ENCODE measurements around the gene ANKRD12. TPM values are rescaled to one million over a fixed set of nuclear protein-coding genes. Genes with fewer than 3 reads are reported as not detected.

The ANKRD12 gene
- total RNA-seq, 1 donor from 2014 or later, result 9.2 TPM

GRCh38 chr18:9172506-9173127 is 36.0 kb downstream of the ANKRD12 start:
- FAIRE-seq (no peak), DNase-seq (ENCODE audit: low read depth) (no peak)
- TF ChIP-seq CTCF (IDR thresholded peaks at IDR 0.05; ENCODE audit: insufficient read depth, low read length, severe bottlenecking), result no peak
- Histone ChIP-seq H3K27me3 (ENCODE audit: control insufficient read depth, insufficient read depth, low read length) (no peaks in the 10 kb centered on the region), H3K36me3 (ENCODE audit: control insufficient read depth, insufficient read depth, low read length) (no peaks in the 10 kb centered on the region), H3K4me3 (ENCODE audit: low read depth, low read length) (no peak overlapping the region)

- DNase-seq (ENCODE audit: low read depth) (no peak), FAIRE-seq (no peak)
- TF ChIP-seq CTCF (IDR thresholded peaks at IDR 0.05; ENCODE audit: insufficient read depth, low read length, severe bottlenecking), result no peak
- Histone ChIP-seq H3K27me3 (ENCODE audit: control insufficient read depth, insufficient read depth, low read length) (no peaks in the 10 kb centered on the region), H3K4me3 (ENCODE audit: low read depth, low read length) (no peak overlapping the region), H3K36me3 (ENCODE audit: control insufficient read depth, insufficient read depth, low read length) (no peaks in the 10 kb centered on the region)
Observed at GRCh38 chr18:9173770-9174233, 37.2 kb downstream of the ANKRD12 start.

DNA sequence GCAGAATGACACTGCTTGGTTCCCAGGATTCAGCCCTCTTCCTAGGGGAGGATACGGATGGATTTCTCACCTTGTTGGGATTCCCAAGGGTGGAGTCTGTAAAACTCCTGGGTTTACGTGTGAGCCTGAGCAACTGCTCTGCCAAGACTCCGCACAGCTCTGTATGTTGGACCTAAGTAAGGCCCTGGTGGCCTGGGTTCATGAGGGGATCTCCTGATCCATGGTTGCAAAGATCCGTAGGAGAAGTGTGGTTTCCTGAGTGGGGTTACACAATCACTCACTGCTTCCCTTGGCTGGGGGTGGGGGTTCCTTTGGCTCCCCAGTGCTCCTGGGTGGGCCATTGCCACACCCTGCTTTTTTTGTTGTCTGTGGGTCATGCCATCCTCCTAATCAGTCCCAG is 37.7 kb downstream of the ANKRD12 start:
- no peak for TF ChIP-seq CTCF (IDR thresholded peaks at IDR 0.05; ENCODE audit: insufficient read depth, low read length, severe bottlenecking)
- DNase-seq (ENCODE audit: low read depth) (no peak), FAIRE-seq (no peak)
- H3K27me3 ChIP-seq (ENCODE audit: control insufficient read depth, insufficient read depth, low read length), result no peaks in the 10 kb centered on the region
- H3K36me3 ChIP-seq (ENCODE audit: control insufficient read depth, insufficient read depth, low read length), result no peaks in the 10 kb centered on the region
- H3K4me3 ChIP-seq (ENCODE audit: low read depth, low read length), result no peak overlapping the region

DNA sequence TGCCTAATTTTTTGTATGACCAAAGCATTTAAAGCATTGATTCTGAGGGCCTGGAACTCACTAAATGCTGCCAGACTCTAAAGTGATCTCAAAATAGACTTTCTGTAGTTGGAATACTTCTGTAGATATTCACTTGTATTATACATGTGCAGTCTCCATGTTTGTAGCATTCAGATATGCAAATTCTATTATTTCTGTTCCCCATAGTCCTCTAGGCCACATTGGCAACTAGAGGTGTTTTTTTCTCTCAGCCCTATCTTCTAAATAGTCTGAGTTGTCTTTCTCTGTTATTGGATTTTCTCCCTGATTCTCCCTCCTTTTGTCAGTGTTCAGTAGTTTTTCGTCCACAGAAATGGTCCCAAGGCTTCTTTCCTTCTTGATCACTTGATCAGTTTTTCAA is 38.5 kb downstream of the ANKRD12 start:
- H3K4me3 ChIP-seq (ENCODE audit: low read depth, low read length), result no peak overlapping the region
- DNase-seq (ENCODE audit: low read depth) (no peak), FAIRE-seq (no peak)
- no peak for TF ChIP-seq CTCF (IDR thresholded peaks at IDR 0.05; ENCODE audit: insufficient read depth, low read length, severe bottlenecking)
- no peaks in the 10 kb centered on the region for H3K36me3 ChIP-seq (ENCODE audit: control insufficient read depth, insufficient read depth, low read length)
- H3K27me3 ChIP-seq (ENCODE audit: control insufficient read depth, insufficient read depth, low read length), result no peaks in the 10 kb centered on the region

GRCh38 chr18:9177031-9177430 is 40.5 kb downstream of the ANKRD12 start:
- DNase-seq (ENCODE audit: low read depth) (no peak), FAIRE-seq (no peak)
- H3K4me3 ChIP-seq (ENCODE audit: low read depth, low read length), result no peak overlapping the region
- no peaks in the 10 kb centered on the region for H3K27me3 ChIP-seq (ENCODE audit: control insufficient read depth, insufficient read depth, low read length)
- TF ChIP-seq CTCF (IDR thresholded peaks at IDR 0.05; ENCODE audit: insufficient read depth, low read length, severe bottlenecking), result no peak
- H3K36me3 ChIP-seq (ENCODE audit: control insufficient read depth, insufficient read depth, low read length), result no peaks in the 10 kb centered on the region

- Histone ChIP-seq H3K27me3 (ENCODE audit: control insufficient read depth, insufficient read depth, low read length) (no peaks in the 10 kb centered on the region), H3K36me3 (ENCODE audit: control insufficient read depth, insufficient read depth, low read length) (no peaks in the 10 kb centered on the region), H3K4me3 (ENCODE audit: low read depth, low read length) (no peak overlapping the region)
- TF ChIP-seq CTCF (IDR thresholded peaks at IDR 0.05; ENCODE audit: insufficient read depth, low read length, severe bottlenecking), result no peak
- no peak for FAIRE-seq
- DNase-seq (ENCODE audit: low read depth), result peak; percentile 40
Observed at GRCh38 chr18:9177466-9177865, 40.9 kb downstream of the ANKRD12 start.

Measured in bronchial epithelial cell (primary cell).